ENCODE results near the gene B4GAT1. TPM values are rescaled to one million over a fixed set of nuclear protein-coding genes. Genes with fewer than 3 reads are reported as not detected.

B4GAT1 gene
- total RNA-seq, 1 donor = 25.0 TPM

- no peak for TF ChIP-seq CTCF (IDR thresholded peaks at IDR 0.05; ENCODE audit: insufficient read depth, low read depth, low read length)
- DNase-seq (ENCODE audit: low read depth) = no peak
- H3K4me3 ChIP-seq (ENCODE audit: low read depth, low read length) = peak overlapping the region; percentile 67
Measured at GRCh38 chr11:66334605-66335442, 12.6 kb downstream of the B4GAT1 start.

GRCh38 chr11:66333896-66334604 lies 13.4 kb downstream of the B4GAT1 start:
- H3K4me3 ChIP-seq (ENCODE audit: low read depth, low read length) = no peak overlapping the region
- TF ChIP-seq CTCF (IDR thresholded peaks at IDR 0.05; ENCODE audit: insufficient read depth, low read depth, low read length) = no peak
- no peak for DNase-seq (ENCODE audit: low read depth)

- no peak overlapping the region for H3K4me3 ChIP-seq (ENCODE audit: low read depth, low read length)
- no peak for TF ChIP-seq CTCF (IDR thresholded peaks at IDR 0.05; ENCODE audit: insufficient read depth, low read depth, low read length)
- no peak for DNase-seq (ENCODE audit: low read depth)
Measured at GRCh38 chr11:66333220-66333877, 14.1 kb downstream of the B4GAT1 start.

- DNase-seq (ENCODE audit: low read depth) = no peak
- H3K4me3 ChIP-seq (ENCODE audit: low read depth, low read length) = no peak overlapping the region
Measured at GRCh38 chr11:66332371-66333219, 14.8 kb downstream of the B4GAT1 start.

GRCh38 chr11:66331542-66332370 lies 15.7 kb downstream of the B4GAT1 start:
- H3K4me3 ChIP-seq (ENCODE audit: low read depth, low read length) = no peak overlapping the region
- DNase-seq (ENCODE audit: low read depth) = no peak
- TF ChIP-seq CTCF (IDR thresholded peaks at IDR 0.05; ENCODE audit: insufficient read depth, low read depth, low read length) = no peak

More at GRCh38 chr11:66332371-66333219, 14.8 kb downstream of the B4GAT1 start:
- TF ChIP-seq CTCF (IDR thresholded peaks at IDR 0.05; ENCODE audit: insufficient read depth, low read depth, low read length) = no peak

Data from fibroblast of villous mesenchyme (primary cell).